ENCODE measurements around the gene SLC9A2.

DNA sequence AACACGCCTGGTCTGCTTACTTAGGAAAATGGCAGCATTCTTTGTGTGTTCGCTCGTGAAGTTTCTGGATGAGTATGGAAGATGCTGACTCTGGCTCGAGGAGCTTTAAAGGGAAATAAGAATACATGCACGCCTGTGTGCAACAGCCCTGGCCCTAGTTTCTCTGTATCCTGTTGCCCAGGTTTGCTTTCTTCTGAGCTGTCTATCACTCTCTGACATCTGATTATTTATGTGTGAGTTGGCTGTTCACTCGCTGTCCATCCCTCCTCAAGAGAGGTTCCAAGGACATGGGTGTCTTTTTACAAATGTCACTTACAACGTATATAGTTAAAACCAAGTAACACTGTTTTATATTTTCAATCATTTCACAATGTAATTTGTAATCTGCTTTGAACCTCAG, 16.0 kb downstream of the SLC9A2 start:
- TF ChIP-seq, protein P1, sequence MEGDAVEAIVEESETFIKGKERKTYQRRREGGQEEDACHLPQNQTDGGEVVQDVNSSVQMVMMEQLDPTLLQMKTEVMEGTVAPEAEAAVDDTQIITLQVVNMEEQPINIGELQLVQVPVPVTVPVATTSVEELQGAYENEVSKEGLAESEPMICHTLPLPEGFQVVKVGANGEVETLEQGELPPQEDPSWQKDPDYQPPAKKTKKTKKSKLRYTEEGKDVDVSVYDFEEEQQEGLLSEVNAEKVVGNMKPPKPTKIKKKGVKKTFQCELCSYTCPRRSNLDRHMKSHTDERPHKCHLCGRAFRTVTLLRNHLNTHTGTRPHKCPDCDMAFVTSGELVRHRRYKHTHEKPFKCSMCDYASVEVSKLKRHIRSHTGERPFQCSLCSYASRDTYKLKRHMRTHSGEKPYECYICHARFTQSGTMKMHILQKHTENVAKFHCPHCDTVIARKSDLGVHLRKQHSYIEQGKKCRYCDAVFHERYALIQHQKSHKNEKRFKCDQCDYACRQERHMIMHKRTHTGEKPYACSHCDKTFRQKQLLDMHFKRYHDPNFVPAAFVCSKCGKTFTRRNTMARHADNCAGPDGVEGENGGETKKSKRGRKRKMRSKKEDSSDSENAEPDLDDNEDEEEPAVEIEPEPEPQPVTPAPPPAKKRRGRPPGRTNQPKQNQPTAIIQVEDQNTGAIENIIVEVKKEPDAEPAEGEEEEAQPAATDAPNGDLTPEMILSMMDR (IDR thresholded peaks at IDR 0.05) = no peak
- TF ChIP-seq EZH2 (IDR thresholded peaks at IDR 0.05) (no peak), EZH2phosphoT487 (IDR thresholded peaks at IDR 0.05) (no peak)

Data from neural progenitor cell (in vitro differentiated cells).